HFF-Myc (cell line): ENCODE measurements around the gene LAMA5.

Experiments
- DNase-seq: peaks from one replicate; pipeline ENCODE4 v3.0.0-alpha.2; 2011; ENCODE audit warnings: low read depth; ENCODE audit errors: extremely low read depth
- H3K4me3 ChIP-seq: replicated peaks from 2 replicates; pipeline ENCODE4 v1.5.1; 2011; ENCODE audit warnings: low read depth, mild to moderate bottlenecking, control low read depth, low read length
- CTCF ChIP-seq: IDR thresholded peaks from 2 replicates; pipeline ENCODE4 v1.5.1; 2012; ENCODE audit warnings: mild to moderate bottlenecking, low read depth, low read length, control low read depth; ENCODE audit errors: missing control alignments

LAMA5 gene

GRCh38 chr20:62311150-62311549 is 56.0 kb downstream of the LAMA5 start:
- DNase-seq = no peak
- no peak for TF ChIP-seq CTCF
- no peak overlapping the region for H3K4me3 ChIP-seq

- no peak for TF ChIP-seq CTCF
- no peak overlapping the region for H3K4me3 ChIP-seq
- DNase-seq = no peak
Observed at GRCh38 chr20:62310757-62311121, 56.4 kb downstream of the LAMA5 start.

GRCh38 chr20:62309947-62310756 is 57.0 kb downstream of the LAMA5 start:
- TF ChIP-seq CTCF = no peak
- DNase-seq = no peak
- H3K4me3 ChIP-seq = no peak overlapping the region

- no peak overlapping the region for H3K4me3 ChIP-seq
- no peak for DNase-seq
- no peak for TF ChIP-seq CTCF
Observed at GRCh38 chr20:62309198-62309944, 57.7 kb downstream of the LAMA5 start.

GRCh38 chr20:62308102-62308822 is 58.9 kb downstream of the LAMA5 start:
- DNase-seq = no peak
- no peak for TF ChIP-seq CTCF
- H3K4me3 ChIP-seq = no peak overlapping the region

- no peak for DNase-seq
- no peak for TF ChIP-seq CTCF
- H3K4me3 ChIP-seq = no peak overlapping the region
Observed at GRCh38 chr20:62307226-62308101, 59.6 kb downstream of the LAMA5 start.
